ENCODE measurements around the gene KPNA1. TPM values are rescaled to one million over a fixed set of nuclear protein-coding genes. Genes with fewer than 3 reads are reported as not detected.
A peak's percentile ranks its signal among the peaks of the same experiment; 100 is the strongest.

The KPNA1 gene
- total and polyA plus RNA-seq, 4 donors, result 20.7 to 42.0 (median 23.5) TPM

DNA sequence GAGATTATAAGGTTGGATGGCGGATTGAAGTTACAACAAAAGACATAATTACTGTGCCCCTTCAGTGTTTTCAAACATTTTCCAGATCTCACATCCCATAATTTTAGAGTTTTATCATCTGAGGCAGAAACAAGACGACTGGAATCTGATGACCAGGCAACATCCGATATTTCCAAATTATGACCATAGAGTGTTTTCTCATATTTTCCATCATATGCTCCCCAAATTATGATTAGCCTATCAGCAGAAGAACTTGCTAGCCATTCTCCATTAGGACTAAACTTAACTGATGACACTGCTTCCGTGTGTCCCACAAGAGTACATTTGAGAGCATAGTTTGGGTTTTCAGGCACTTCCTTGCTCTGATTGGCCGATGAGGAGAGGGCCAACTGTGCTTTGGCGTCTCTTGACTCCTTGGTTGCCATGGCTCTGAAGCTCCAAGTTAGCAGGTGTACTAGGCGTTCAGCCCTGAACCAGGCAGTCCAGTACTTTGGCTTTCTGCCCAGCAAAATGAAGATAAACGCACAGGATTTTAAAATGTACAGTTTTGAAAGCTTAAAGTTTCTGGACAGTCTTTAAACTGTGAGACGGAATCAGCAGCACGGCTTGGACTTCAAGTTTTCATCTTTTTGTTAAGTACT lies 99.5 kb downstream of the KPNA1 start:
- 25% methylated on average over 10 of the region's 10 CpGs for WGBS
- no peak for DNase-seq (ENCODE audit: low spot score)
- Histone ChIP-seq H3K4me1 (ENCODE audit: control insufficient read depth in 4 of 4, insufficient read depth in 4 of 4, low read length in 3 of 4) (peaks cover 8 to 29% (median 20%) of the 10 kb centered on the region in 4 donors), H3K9ac (ENCODE audit: low read depth in 1 of 2, low read length in 2 of 2) (peak overlapping the region; percentile 95 to 98), H3K27me3 (ENCODE audit: control insufficient read depth in 4 of 4, insufficient read depth in 4 of 4, low read length in 3 of 4) (no peaks in the 10 kb centered on the region), H3K4me3 (ENCODE audit: low read depth in 1 of 3, low read length in 3 of 3) (peak overlapping the region; percentile 74 to 98 (median 89)), H3K9me3 (ENCODE audit: control insufficient read depth in 4 of 4, low read length in 3 of 4) (no peaks in the 10 kb centered on the region), H3K36me3 (ENCODE audit: control insufficient read depth in 4 of 4, insufficient read depth in 3 of 4, low read depth in 1 of 4, low read length in 3 of 4) (peaks cover 0 to 6% (median 4%) of the 10 kb centered on the region in 4 donors), H3K27ac (ENCODE audit: low read depth in 1 of 2, low read length in 2 of 2) (peak overlapping the region; percentile 97 to 98)
- TF ChIP-seq, protein P1, sequence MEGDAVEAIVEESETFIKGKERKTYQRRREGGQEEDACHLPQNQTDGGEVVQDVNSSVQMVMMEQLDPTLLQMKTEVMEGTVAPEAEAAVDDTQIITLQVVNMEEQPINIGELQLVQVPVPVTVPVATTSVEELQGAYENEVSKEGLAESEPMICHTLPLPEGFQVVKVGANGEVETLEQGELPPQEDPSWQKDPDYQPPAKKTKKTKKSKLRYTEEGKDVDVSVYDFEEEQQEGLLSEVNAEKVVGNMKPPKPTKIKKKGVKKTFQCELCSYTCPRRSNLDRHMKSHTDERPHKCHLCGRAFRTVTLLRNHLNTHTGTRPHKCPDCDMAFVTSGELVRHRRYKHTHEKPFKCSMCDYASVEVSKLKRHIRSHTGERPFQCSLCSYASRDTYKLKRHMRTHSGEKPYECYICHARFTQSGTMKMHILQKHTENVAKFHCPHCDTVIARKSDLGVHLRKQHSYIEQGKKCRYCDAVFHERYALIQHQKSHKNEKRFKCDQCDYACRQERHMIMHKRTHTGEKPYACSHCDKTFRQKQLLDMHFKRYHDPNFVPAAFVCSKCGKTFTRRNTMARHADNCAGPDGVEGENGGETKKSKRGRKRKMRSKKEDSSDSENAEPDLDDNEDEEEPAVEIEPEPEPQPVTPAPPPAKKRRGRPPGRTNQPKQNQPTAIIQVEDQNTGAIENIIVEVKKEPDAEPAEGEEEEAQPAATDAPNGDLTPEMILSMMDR (IDR thresholded peaks at IDR 0.05; ENCODE audit: low read depth, low read length, missing input control), result no peak
- no peak for TF ChIP-seq HNF4G (IDR thresholded peaks at IDR 0.05)

DNA sequence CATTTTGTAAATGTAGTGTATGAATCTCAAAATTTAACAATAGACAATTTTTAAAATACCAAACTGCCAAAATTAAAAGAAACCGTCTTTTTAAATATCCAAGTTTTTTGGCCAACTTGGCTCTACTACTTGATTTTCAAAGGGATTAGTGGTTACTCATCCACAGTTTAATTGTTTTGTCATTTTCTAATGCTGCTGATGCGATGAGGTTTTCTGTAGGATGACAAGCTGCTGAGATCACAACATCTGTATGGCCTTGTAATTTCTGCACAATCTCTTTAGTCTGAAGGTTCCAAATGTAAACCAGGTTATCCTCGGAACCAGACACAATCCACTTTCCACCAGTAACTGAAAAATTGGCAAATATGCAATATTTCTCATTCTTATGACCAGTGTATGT lies 100.3 kb downstream of the KPNA1 start:
- H3K27me3 ChIP-seq (ENCODE audit: control insufficient read depth in 4 of 4, insufficient read depth in 4 of 4, low read length in 3 of 4), result no peaks in the 10 kb centered on the region
- H3K4me3 ChIP-seq (ENCODE audit: low read depth in 1 of 3, low read length in 3 of 3), result no peak overlapping the region
- WGBS, result 96% methylated on average over 3 of the region's 3 CpGs
- peaks cover 8 to 29% (median 20%) of the 10 kb centered on the region in 4 donors for H3K4me1 ChIP-seq (ENCODE audit: control insufficient read depth in 4 of 4, insufficient read depth in 4 of 4, low read length in 3 of 4)
- no peak overlapping the region for H3K9ac ChIP-seq (ENCODE audit: low read depth in 1 of 2, low read length in 2 of 2)
- DNase-seq (ENCODE audit: low spot score), result no peak
- H3K36me3 ChIP-seq (ENCODE audit: control insufficient read depth in 4 of 4, insufficient read depth in 3 of 4, low read depth in 1 of 4, low read length in 3 of 4), result peaks cover 0 to 12% (median 10%) of the 10 kb centered on the region in 4 donors
- no peak for TF ChIP-seq EGR1 (IDR thresholded peaks at IDR 0.05; ENCODE audit: low read depth in 2 of 2)
- no peak for TF ChIP-seq JUND (IDR thresholded peaks at IDR 0.05)
- H3K27ac ChIP-seq (ENCODE audit: low read depth in 1 of 2, low read length in 2 of 2), result no peak overlapping the region
- H3K9me3 ChIP-seq (ENCODE audit: control insufficient read depth in 4 of 4, low read length in 3 of 4), result no peaks in the 10 kb centered on the region

DNA sequence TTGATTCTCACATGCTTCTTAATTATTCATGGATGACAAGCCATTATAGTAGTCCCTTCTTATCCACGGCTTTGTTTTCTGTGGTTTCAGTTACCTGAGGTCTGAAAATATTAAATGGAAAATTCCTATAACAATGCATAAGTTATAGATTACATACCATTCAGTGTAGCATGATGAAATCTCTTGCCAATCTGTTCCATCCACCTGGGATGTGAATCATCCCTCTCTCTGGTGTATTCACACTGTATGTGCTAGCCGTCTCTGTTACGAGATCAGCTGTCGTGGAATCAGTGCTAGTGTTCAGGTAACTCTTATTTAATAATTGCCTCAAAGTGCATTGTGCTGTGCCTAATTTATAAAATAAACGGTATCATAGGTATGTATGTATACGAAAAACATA lies 104.1 kb downstream of the KPNA1 start:
- Histone ChIP-seq H3K9ac (ENCODE audit: low read depth in 1 of 2, low read length in 2 of 2) (no peak overlapping the region), H3K36me3 (ENCODE audit: control insufficient read depth in 4 of 4, insufficient read depth in 3 of 4, low read depth in 1 of 4, low read length in 3 of 4) (peaks cover 0 to 32% (median 23%) of the 10 kb centered on the region in 4 donors), H3K4me3 (ENCODE audit: low read depth in 1 of 3, low read length in 3 of 3) (no peak overlapping the region), H3K27ac (ENCODE audit: low read depth in 1 of 2, low read length in 2 of 2) (no peak overlapping the region), H3K27me3 (ENCODE audit: control insufficient read depth in 4 of 4, insufficient read depth in 4 of 4, low read length in 3 of 4) (no peaks in the 10 kb centered on the region), H3K9me3 (ENCODE audit: control insufficient read depth in 4 of 4, low read length in 3 of 4) (no peaks in the 10 kb centered on the region), H3K4me1 (ENCODE audit: control insufficient read depth in 4 of 4, insufficient read depth in 4 of 4, low read length in 3 of 4) (peaks cover 3 to 21% (median 16%) of the 10 kb centered on the region in 4 donors)
- no peak for DNase-seq (ENCODE audit: low spot score)
- no peak for TF ChIP-seq GABPA (IDR thresholded peaks at IDR 0.05 in 1 of 2, conservative IDR thresholded peaks at IDR 0.05 in 1 of 2)
- TF ChIP-seq NR2F2 (IDR thresholded peaks at IDR 0.05), result no peak
- no peak for TF ChIP-seq EGR1 (IDR thresholded peaks at IDR 0.05; ENCODE audit: low read depth in 2 of 2)
- 92% methylated on average over 6 of the region's 6 CpGs for WGBS

DNA sequence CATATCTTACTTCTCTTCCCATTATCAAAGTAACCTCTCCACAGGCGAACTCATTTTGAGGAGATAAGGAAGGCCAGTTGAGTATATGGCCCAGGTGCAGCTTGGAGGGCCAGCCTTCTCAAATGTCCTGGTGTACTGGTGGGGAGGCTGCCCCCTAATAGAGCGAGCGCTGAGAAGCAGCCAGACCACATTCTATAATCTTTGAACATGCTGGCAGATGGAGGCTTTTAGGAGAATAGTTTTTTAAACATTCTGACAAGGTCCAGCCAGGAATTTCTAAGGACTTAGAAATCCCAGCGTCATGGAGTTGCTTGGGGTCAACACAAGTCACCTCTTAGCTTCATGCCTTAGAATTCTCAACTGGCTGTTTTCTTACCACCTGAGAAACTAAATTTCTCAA lies 104.6 kb downstream of the KPNA1 start:
- Histone ChIP-seq H3K4me3 (ENCODE audit: low read depth in 1 of 3, low read length in 3 of 3) (no peak overlapping the region), H3K27ac (ENCODE audit: low read depth in 1 of 2, low read length in 2 of 2) (no peak overlapping the region), H3K9me3 (ENCODE audit: control insufficient read depth in 4 of 4, low read length in 3 of 4) (no peaks in the 10 kb centered on the region), H3K36me3 (ENCODE audit: control insufficient read depth in 4 of 4, insufficient read depth in 3 of 4, low read depth in 1 of 4, low read length in 3 of 4) (peaks cover 0 to 34% (median 25%) of the 10 kb centered on the region in 4 donors), H3K27me3 (ENCODE audit: control insufficient read depth in 4 of 4, insufficient read depth in 4 of 4, low read length in 3 of 4) (no peaks in the 10 kb centered on the region), H3K4me1 (ENCODE audit: control insufficient read depth in 4 of 4, insufficient read depth in 4 of 4, low read length in 3 of 4) (peaks cover 3 to 18% (median 13%) of the 10 kb centered on the region in 4 donors), H3K9ac (ENCODE audit: low read depth in 1 of 2, low read length in 2 of 2) (no peak overlapping the region)
- 95% methylated on average over 4 of the region's 4 CpGs for WGBS
- no peak for DNase-seq (ENCODE audit: low spot score)
- TF ChIP-seq FOXA1 (IDR thresholded peaks at IDR 0.05), result no peak
- no peak for TF ChIP-seq NR2F2 (IDR thresholded peaks at IDR 0.05)
- TF ChIP-seq HNF4G (IDR thresholded peaks at IDR 0.05), result no peak
- no peak for TF ChIP-seq GABPA (IDR thresholded peaks at IDR 0.05 in 1 of 2, conservative IDR thresholded peaks at IDR 0.05 in 1 of 2)
- TF ChIP-seq, protein P2, sequence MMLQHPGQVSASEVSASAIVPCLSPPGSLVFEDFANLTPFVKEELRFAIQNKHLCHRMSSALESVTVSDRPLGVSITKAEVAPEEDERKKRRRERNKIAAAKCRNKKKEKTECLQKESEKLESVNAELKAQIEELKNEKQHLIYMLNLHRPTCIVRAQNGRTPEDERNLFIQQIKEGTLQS (IDR thresholded peaks at IDR 0.05), result no peak
- TF ChIP-seq, protein P3, sequence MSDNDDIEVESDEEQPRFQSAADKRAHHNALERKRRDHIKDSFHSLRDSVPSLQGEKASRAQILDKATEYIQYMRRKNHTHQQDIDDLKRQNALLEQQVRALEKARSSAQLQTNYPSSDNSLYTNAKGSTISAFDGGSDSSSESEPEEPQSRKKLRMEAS (IDR thresholded peaks at IDR 0.05), result no peak
- no peak for TF ChIP-seq HNF4A (conservative IDR thresholded peaks at IDR 0.05)
- no peak for TF ChIP-seq RAD21 (IDR thresholded peaks at IDR 0.05)
- TF ChIP-seq FOXA2 (IDR thresholded peaks at IDR 0.05), result no peak
- no peak for TF ChIP-seq RXRA (IDR thresholded peaks at IDR 0.05)
- TF ChIP-seq, protein P1 (IDR thresholded peaks at IDR 0.05; ENCODE audit: low read depth, low read length, missing input control), result no peak
- TF ChIP-seq SP1 (IDR thresholded peaks at IDR 0.05), result no peak
- TF ChIP-seq, protein P4, sequence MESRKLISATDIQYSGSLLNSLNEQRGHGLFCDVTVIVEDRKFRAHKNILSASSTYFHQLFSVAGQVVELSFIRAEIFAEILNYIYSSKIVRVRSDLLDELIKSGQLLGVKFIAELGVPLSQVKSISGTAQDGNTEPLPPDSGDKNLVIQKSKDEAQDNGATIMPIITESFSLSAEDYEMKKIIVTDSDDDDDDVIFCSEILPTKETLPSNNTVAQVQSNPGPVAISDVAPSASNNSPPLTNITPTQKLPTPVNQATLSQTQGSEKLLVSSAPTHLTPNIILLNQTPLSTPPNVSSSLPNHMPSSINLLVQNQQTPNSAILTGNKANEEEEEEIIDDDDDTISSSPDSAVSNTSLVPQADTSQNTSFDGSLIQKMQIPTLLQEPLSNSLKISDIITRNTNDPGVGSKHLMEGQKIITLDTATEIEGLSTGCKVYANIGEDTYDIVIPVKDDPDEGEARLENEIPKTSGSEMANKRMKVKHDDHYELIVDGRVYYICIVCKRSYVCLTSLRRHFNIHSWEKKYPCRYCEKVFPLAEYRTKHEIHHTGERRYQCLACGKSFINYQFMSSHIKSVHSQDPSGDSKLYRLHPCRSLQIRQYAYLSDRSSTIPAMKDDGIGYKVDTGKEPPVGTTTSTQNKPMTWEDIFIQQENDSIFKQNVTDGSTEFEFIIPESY (IDR thresholded peaks at IDR 0.05), result no peak
- no peak for TF ChIP-seq JUND (IDR thresholded peaks at IDR 0.05)
- TF ChIP-seq EGR1 (IDR thresholded peaks at IDR 0.05; ENCODE audit: low read depth in 2 of 2), result no peak
- no peak for TF ChIP-seq TAF1 (conservative IDR thresholded peaks at IDR 0.05)
- no peak for TF ChIP-seq YY1 (IDR thresholded peaks at IDR 0.05)
